Measurements from ENCODE around the gene PFKFB4. TPM values are rescaled to one million over a fixed set of nuclear protein-coding genes. Genes with fewer than 3 reads are reported as not detected.

The PFKFB4 gene
- 7.7 and 9.0 TPM in 2 replicates for total RNA-seq

DNA sequence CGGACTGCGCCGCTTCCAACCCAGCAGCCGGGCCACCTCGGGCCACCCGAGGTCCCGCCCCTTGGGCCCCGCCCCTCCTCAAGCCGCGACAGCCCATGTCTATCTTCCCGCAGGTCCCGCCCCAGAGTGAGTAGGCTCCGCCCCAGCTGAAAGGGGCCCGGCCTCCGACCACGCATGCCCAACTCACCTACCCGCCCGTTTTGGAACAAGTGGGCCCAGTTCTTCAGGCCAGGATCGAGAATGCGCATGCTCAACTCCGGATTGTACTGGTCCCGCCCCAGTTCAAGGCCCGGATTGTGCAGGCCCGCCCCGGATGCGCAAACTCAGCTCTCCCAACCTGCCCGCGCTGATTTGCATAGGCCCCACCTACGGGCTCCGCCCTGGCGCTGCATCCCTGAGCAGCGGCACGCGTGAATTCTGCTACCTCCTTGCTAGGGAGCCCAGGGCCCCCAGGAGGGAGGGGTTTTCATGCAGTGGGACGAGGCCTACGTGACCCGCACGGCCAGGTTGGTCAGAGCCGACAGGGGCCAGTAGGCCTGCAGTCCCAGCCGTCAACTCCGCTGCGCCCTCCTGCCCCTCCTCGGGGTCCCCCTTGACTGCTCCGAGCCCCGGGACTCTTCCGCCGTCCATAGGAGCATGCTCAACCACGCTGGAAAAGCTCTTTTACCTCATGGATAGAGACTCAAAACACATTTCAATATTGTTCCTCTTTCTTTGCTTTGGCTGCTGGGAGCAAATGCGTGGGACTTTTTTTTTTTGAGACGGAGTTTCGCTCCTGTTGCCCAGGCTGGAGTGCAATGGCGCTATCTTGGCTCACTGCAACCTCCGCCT, at the start of gene PFKFB4:
PFKFB4 (minus strand) TSS at position 8 of the 831 bp plus-strand sequence. CDS start 26 bp downstream, outside the sequence.

DNA sequence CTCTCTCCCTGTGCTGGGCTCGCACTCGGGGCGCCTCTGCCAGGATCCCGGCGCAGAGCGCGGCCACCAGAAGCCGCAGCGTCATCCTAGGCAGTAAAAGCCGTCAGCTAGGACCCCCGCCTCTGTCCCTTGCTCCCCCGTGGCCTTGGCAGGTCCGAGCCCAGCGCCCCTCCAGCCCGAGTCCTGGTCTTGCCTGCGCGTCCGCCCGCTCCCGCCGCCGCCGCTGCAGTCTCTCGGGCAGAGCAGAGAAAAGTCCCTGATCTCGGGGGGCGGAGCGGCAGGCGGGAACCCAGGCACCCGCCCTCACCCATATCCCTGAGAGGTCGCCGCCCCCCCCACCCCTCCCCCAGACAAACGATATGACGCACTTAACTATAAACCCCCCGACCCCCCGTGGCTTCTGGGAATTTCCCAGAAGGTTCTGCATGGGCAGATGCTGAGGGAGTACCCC, 38.5 kb upstream of the PFKFB4 start, which contains the start of gene COL7A1:
COL7A1 (minus strand) TSS at position 255 of the 451 bp plus-strand sequence; CDS start at position 85, 170 bp downstream.

DNA sequence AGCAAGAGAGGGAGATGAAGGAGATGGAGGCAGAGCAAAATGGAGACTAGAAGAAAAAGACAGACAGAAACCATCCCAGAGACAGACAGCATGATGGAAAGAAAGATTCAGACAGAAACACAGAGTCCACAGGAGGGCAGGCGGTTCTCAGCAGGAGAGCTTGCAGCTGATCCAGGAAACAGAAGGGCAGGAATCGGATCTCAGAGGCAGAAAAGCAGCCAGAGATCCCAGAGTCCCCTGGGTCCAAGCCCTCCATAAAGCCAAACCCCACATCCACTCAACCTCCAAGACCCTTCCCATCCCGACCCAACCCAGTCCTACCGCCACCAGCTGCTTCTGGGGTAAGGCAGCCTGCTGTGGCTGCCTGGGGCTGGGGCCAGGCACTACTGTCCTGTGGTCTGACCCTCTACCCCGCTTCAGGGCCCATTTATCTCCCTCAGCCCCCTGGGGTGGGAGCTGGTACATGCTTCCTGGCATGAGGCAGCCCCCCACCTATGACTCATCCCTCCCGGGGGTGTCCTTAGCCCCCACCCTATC, 6.8 kb upstream of the PFKFB4 start, which contains the start of gene UCN2:
UCN2 (minus strand) TSS at position 400 of the 537 bp plus-strand sequence. CDS start 657 bp downstream, outside the sequence.

DNA sequence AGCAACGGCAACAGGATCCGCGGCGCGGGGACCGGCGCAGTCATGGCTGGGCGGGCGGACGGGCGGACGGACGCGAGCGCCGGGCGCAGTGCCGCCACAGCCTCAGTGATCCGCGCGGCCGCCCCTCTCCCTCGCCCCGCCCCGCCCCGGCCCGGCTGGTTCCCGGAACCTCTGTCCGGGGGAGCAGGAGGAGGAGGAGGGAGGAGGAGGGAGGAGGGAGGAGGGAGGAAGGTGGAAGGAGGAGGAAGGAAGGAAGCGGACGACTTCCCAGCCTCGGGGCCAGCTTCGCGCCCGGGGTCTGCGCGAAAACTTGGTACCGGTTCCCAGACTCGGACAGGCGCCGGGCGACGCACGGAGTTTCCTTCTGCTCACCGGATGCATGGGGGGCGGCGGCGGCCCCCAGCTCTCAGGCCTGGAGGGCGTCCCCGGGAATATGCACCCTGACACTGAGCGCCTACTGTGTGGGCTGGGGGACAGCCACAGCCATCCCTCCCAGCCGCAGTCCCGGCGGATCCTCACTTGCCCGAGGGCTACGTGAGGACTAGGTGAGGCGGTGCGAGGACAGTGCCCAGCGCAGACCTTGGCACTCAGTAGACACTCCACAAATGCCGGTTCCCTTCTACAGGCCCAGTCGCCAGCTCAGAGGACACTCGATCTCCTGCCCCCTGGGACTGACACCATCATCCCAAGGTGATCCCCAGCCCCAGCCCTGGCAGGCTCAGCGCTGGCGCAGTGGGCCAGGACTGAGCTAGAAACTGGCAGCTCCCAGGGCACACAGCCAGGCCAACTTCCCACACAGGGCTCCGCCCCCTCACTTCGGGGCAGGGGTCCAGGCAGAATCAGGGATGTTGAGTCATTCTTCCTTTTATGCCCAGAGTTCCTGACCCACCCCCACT, 52.3 kb downstream of the PFKFB4 start, which contains the start of gene SHISA5:
SHISA5 (minus strand) TSS at position 124 of the 896 bp plus-strand sequence; CDS start at position 44, 80 bp downstream.

Small RNA genes within 50 kb of the gene (small RNA-seq; reads per million reads assigned to genes)
- gene MIR6823, result not detected

Other genes with a start within 250 kb of the PFKFB4 start
- not detected in 2 replicates for gene SPINK8, start 223.1 kb downstream of the PFKFB4 start, total RNA-seq
- gene FBXW12, start 184.6 kb downstream of the PFKFB4 start, total RNA-seq, result 0.20 TPM in 1 of 2 replicates, not detected in the other
- gene PLXNB1, start 126.7 kb downstream of the PFKFB4 start, total RNA-seq, result 18.4 and 21.3 TPM in 2 replicates
- 19.7 and 22.8 TPM in 2 replicates for gene CCDC51, start 116.7 kb downstream of the PFKFB4 start, total RNA-seq
- 159 and 170 TPM in 2 replicates for gene TMA7, start 116.5 kb downstream of the PFKFB4 start, total RNA-seq
- 9.2 and 16.6 TPM in 2 replicates for gene ATRIP, start 110.1 kb downstream of the PFKFB4 start, total RNA-seq
- 114 and 122 TPM in 2 replicates for gene SHISA5, start 52.6 kb downstream of the PFKFB4 start, total RNA-seq
- gene UCN2, start 7.0 kb upstream of the PFKFB4 start, total RNA-seq, result 0.20 TPM in 1 of 2 replicates, not detected in the other
- 3.3 and 17.8 TPM in 2 replicates for gene COL7A1, start 38.5 kb upstream of the PFKFB4 start, total RNA-seq
- gene UQCRC1, start 52.8 kb upstream of the PFKFB4 start, total RNA-seq, result 316 and 340 TPM in 2 replicates
- gene TMEM89, start 65.0 kb upstream of the PFKFB4 start, total RNA-seq, result not detected in 2 replicates
- 22.0 and 30.7 TPM in 2 replicates for gene SLC26A6, start 78.7 kb upstream of the PFKFB4 start, total RNA-seq
- gene CELSR3, start 106.1 kb upstream of the PFKFB4 start, total RNA-seq, result 0.59 and 0.73 TPM in 2 replicates
- 15.1 and 18.0 TPM in 2 replicates for gene NCKIPSD, start 129.1 kb upstream of the PFKFB4 start, total RNA-seq
- gene IP6K2, start 160.4 kb upstream of the PFKFB4 start, total RNA-seq, result 35.6 and 47.0 TPM in 2 replicates